Measurements from ENCODE around the gene ENTPD5. TPM values are rescaled to one million over a fixed set of nuclear protein-coding genes. Genes with fewer than 3 reads are reported as not detected.

The ENTPD5 gene
- total and polyA plus RNA-seq, 4 donors: 38.1 to 276 (median 76.5) TPM

DNA sequence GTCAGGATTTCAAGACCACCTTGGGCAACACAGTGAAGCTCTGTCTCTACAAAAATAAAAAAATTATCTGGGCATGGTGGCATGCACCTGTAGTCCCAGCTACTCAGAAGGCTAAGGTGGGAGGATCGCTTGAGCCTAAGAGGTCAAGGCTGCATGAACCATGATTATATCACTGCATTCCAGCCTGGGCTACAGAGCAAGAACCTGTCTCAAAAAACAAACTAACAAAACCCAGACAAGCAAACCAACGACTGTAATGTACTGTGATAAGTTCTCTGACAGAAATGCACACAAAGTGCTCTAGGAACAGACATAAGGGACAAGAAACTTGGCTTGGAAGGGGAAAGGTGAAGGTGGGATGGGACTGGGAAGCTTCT lies 22.4 kb downstream of the ENTPD5 start:
- H3K4me1 ChIP-seq (ENCODE audit: control insufficient read depth in 4 of 4, insufficient read depth in 4 of 4, low read length in 3 of 4): peaks cover 12 to 59% (median 42%) of the 10 kb centered on the region in 4 donors
- no peaks in the 10 kb centered on the region for H3K9me3 ChIP-seq (ENCODE audit: control insufficient read depth in 4 of 4, low read length in 3 of 4)
- H3K27ac ChIP-seq (ENCODE audit: low read depth in 1 of 2, low read length in 2 of 2): peak overlapping the region; percentile 74 to 86
- H3K36me3 ChIP-seq (ENCODE audit: control insufficient read depth in 4 of 4, insufficient read depth in 3 of 4, low read depth in 1 of 4, low read length in 3 of 4): peaks cover 0 to 1% (median 0%) of the 10 kb centered on the region in 4 donors
- peak overlapping the region in 1 of 2 donors; percentile 61 for H3K9ac ChIP-seq (ENCODE audit: low read depth in 1 of 2, low read length in 2 of 2)
- peak; percentile 62 for TF ChIP-seq NR2F2 (IDR thresholded peaks at IDR 0.05)
- TF ChIP-seq SP1 (IDR thresholded peaks at IDR 0.05): no peak
- peak; percentile 12 to 14 for TF ChIP-seq RXRA (IDR thresholded peaks at IDR 0.05)
- TF ChIP-seq RAD21 (IDR thresholded peaks at IDR 0.05): no peak
- WGBS: 23% methylated on average over 2 of the region's 2 CpGs
- no peaks in the 10 kb centered on the region for H3K27me3 ChIP-seq (ENCODE audit: control insufficient read depth in 4 of 4, insufficient read depth in 4 of 4, low read length in 3 of 4)
- DNase-seq (ENCODE audit: low spot score): no peak
- peak overlapping the region in 2 of 3 donors; percentile 2 to 32 for H3K4me3 ChIP-seq (ENCODE audit: low read depth in 1 of 3, low read length in 3 of 3)

DNA sequence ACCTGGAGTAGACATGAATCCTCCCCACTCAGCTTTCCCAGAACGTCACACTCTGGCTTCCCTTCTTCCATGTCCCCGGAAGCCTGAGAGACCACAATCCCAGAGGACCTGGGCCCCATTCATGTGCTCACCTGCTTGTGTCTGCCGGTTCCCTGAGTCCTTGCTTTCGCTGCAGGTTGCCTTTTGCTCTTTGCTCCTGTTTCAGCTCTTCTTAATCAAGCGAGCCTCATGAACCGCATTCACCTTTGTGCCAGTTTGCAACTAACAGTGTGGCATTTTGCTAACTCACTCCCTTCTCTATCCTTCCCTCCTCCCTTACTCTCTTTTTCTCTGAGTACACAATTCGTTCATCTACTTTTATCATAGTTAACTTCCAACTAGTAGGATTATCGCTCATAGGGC lies 23.1 kb downstream of the ENTPD5 start:
- no peaks in the 10 kb centered on the region for H3K36me3 ChIP-seq (ENCODE audit: control insufficient read depth in 4 of 4, insufficient read depth in 3 of 4, low read depth in 1 of 4, low read length in 3 of 4)
- no peak for DNase-seq (ENCODE audit: low spot score)
- H3K9ac ChIP-seq (ENCODE audit: low read depth in 1 of 2, low read length in 2 of 2): peak overlapping the region; percentile 34 to 82
- peaks cover 12 to 59% (median 42%) of the 10 kb centered on the region in 4 donors for H3K4me1 ChIP-seq (ENCODE audit: control insufficient read depth in 4 of 4, insufficient read depth in 4 of 4, low read length in 3 of 4)
- H3K9me3 ChIP-seq (ENCODE audit: control insufficient read depth in 4 of 4, low read length in 3 of 4): no peaks in the 10 kb centered on the region
- H3K4me3 ChIP-seq (ENCODE audit: low read depth in 1 of 3, low read length in 3 of 3): peak overlapping the region; percentile 50 to 75 (median 58)
- 33% methylated on average over 8 of the region's 8 CpGs for WGBS
- H3K27ac ChIP-seq (ENCODE audit: low read depth in 1 of 2, low read length in 2 of 2): peak overlapping the region; percentile 68 to 86
- H3K27me3 ChIP-seq (ENCODE audit: control insufficient read depth in 4 of 4, insufficient read depth in 4 of 4, low read length in 3 of 4): no peaks in the 10 kb centered on the region
- TF ChIP-seq HNF4A (conservative IDR thresholded peaks at IDR 0.05) (peak; percentile 70 to 78), SP1 (IDR thresholded peaks at IDR 0.05) (peak; percentile 67), RAD21 (IDR thresholded peaks at IDR 0.05) (peak in 1 of 2 donors; percentile 34), RXRA (IDR thresholded peaks at IDR 0.05) (peak; percentile 82 to 87), HNF4G (IDR thresholded peaks at IDR 0.05) (no peak), YY1 (IDR thresholded peaks at IDR 0.05) (peak; percentile 63), JUND (IDR thresholded peaks at IDR 0.05) (peak in 1 of 2 donors; percentile 36), FOXA2 (IDR thresholded peaks at IDR 0.05) (no peak), TAF1 (conservative IDR thresholded peaks at IDR 0.05) (peak; percentile 59)
- TF ChIP-seq, protein P1, sequence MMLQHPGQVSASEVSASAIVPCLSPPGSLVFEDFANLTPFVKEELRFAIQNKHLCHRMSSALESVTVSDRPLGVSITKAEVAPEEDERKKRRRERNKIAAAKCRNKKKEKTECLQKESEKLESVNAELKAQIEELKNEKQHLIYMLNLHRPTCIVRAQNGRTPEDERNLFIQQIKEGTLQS (IDR thresholded peaks at IDR 0.05): no peak
- TF ChIP-seq, protein P2, sequence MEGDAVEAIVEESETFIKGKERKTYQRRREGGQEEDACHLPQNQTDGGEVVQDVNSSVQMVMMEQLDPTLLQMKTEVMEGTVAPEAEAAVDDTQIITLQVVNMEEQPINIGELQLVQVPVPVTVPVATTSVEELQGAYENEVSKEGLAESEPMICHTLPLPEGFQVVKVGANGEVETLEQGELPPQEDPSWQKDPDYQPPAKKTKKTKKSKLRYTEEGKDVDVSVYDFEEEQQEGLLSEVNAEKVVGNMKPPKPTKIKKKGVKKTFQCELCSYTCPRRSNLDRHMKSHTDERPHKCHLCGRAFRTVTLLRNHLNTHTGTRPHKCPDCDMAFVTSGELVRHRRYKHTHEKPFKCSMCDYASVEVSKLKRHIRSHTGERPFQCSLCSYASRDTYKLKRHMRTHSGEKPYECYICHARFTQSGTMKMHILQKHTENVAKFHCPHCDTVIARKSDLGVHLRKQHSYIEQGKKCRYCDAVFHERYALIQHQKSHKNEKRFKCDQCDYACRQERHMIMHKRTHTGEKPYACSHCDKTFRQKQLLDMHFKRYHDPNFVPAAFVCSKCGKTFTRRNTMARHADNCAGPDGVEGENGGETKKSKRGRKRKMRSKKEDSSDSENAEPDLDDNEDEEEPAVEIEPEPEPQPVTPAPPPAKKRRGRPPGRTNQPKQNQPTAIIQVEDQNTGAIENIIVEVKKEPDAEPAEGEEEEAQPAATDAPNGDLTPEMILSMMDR (IDR thresholded peaks at IDR 0.05; ENCODE audit: low read depth, low read length, missing input control): no peak
- TF ChIP-seq, protein P3, sequence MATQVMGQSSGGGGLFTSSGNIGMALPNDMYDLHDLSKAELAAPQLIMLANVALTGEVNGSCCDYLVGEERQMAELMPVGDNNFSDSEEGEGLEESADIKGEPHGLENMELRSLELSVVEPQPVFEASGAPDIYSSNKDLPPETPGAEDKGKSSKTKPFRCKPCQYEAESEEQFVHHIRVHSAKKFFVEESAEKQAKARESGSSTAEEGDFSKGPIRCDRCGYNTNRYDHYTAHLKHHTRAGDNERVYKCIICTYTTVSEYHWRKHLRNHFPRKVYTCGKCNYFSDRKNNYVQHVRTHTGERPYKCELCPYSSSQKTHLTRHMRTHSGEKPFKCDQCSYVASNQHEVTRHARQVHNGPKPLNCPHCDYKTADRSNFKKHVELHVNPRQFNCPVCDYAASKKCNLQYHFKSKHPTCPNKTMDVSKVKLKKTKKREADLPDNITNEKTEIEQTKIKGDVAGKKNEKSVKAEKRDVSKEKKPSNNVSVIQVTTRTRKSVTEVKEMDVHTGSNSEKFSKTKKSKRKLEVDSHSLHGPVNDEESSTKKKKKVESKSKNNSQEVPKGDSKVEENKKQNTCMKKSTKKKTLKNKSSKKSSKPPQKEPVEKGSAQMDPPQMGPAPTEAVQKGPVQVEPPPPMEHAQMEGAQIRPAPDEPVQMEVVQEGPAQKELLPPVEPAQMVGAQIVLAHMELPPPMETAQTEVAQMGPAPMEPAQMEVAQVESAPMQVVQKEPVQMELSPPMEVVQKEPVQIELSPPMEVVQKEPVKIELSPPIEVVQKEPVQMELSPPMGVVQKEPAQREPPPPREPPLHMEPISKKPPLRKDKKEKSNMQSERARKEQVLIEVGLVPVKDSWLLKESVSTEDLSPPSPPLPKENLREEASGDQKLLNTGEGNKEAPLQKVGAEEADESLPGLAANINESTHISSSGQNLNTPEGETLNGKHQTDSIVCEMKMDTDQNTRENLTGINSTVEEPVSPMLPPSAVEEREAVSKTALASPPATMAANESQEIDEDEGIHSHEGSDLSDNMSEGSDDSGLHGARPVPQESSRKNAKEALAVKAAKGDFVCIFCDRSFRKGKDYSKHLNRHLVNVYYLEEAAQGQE (IDR thresholded peaks at IDR 0.05): peak; percentile 59
- TF ChIP-seq, protein P4, sequence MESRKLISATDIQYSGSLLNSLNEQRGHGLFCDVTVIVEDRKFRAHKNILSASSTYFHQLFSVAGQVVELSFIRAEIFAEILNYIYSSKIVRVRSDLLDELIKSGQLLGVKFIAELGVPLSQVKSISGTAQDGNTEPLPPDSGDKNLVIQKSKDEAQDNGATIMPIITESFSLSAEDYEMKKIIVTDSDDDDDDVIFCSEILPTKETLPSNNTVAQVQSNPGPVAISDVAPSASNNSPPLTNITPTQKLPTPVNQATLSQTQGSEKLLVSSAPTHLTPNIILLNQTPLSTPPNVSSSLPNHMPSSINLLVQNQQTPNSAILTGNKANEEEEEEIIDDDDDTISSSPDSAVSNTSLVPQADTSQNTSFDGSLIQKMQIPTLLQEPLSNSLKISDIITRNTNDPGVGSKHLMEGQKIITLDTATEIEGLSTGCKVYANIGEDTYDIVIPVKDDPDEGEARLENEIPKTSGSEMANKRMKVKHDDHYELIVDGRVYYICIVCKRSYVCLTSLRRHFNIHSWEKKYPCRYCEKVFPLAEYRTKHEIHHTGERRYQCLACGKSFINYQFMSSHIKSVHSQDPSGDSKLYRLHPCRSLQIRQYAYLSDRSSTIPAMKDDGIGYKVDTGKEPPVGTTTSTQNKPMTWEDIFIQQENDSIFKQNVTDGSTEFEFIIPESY (IDR thresholded peaks at IDR 0.05): no peak
- TF ChIP-seq, protein P5, sequence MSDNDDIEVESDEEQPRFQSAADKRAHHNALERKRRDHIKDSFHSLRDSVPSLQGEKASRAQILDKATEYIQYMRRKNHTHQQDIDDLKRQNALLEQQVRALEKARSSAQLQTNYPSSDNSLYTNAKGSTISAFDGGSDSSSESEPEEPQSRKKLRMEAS (IDR thresholded peaks at IDR 0.05): no peak

Measured in liver (tissue), 9 donors.